HEK293T (cell line): Measurements from ENCODE around the gene GIPC2.

ENCODE experiments used
- ARNT ChIP-seq: fragments of 450-650 bp; IDR thresholded peaks from 2 replicates; pipeline ENCODE4 v1.6.1; 2017; ENCODE audit warnings: mild to moderate bottlenecking
- BHLHE40 ChIP-seq: fragments of 450-650 bp; IDR thresholded peaks from 2 replicates; pipeline ENCODE4 v1.6.1; 2016; ENCODE audit warnings: mild to moderate bottlenecking, moderate library complexity, borderline replicate concordance
- ELF4 ChIP-seq: fragments of 450-650 bp; IDR thresholded peaks from 2 replicates; pipeline ENCODE4 v1.6.1; 2017; ENCODE audit warnings: antibody characterized with exemption
- FOXM1 ChIP-seq: fragments of 450-650 bp; IDR thresholded peaks from 2 replicates; pipeline ENCODE4 v1.6.1; 2017; ENCODE audit warnings: mild to moderate bottlenecking, borderline replicate concordance
- NFRKB ChIP-seq: fragments of 450-650 bp; IDR thresholded peaks from 2 replicates; pipeline ENCODE4 v1.6.1; 2016; ENCODE audit warnings: mild to moderate bottlenecking, moderate library complexity
- SP1 ChIP-seq: fragments of 450-650 bp; IDR thresholded peaks from 2 replicates; pipeline ENCODE4 v1.6.1; 2017

- TF ChIP-seq BHLHE40 (no peak), ARNT (no peak), FOXM1 (no peak), ELF4 (no peak), NFRKB (no peak), SP1 (no peak)
These were observed 26.4 kb downstream of the GIPC2 start for GRCh38 chr1:78072216-78072615.
